ENCODE results near the gene LRRC75B.

The LRRC75B gene

GRCh38 chr22:24578355-24579257 is 14.3 kb downstream of the LRRC75B start:
- TF ChIP-seq CTCF (IDR thresholded peaks at IDR 0.05; ENCODE audit: low read depth, low read length), result no peak

GRCh38 chr22:24576778-24577177 is 16.1 kb downstream of the LRRC75B start:
- no peak for TF ChIP-seq CTCF (IDR thresholded peaks at IDR 0.05; ENCODE audit: low read depth, low read length)
- DNase-seq (ENCODE audit: extremely low read depth, low read depth), result no peak

More at GRCh38 chr22:24578355-24579257, 14.3 kb downstream of the LRRC75B start:
- no peak for DNase-seq (ENCODE audit: extremely low read depth, low read depth)

GRCh38 chr22:24571266-24571665 is 21.6 kb downstream of the LRRC75B start:
- no peak for TF ChIP-seq CTCF (IDR thresholded peaks at IDR 0.05; ENCODE audit: low read depth, low read length)
- no peak for DNase-seq (ENCODE audit: extremely low read depth, low read depth)

- no peak for DNase-seq (ENCODE audit: extremely low read depth, low read depth)
- TF ChIP-seq CTCF (IDR thresholded peaks at IDR 0.05; ENCODE audit: low read depth, low read length), result no peak
These were observed 25.2 kb downstream of the LRRC75B start for GRCh38 chr22:24567668-24568067.

- no peak for DNase-seq (ENCODE audit: extremely low read depth, low read depth)
- TF ChIP-seq CTCF (IDR thresholded peaks at IDR 0.05; ENCODE audit: low read depth, low read length), result no peak
These were observed 25.9 kb downstream of the LRRC75B start for GRCh38 chr22:24566899-24567511.

GRCh38 chr22:24565077-24565476 is 27.8 kb downstream of the LRRC75B start:
- TF ChIP-seq CTCF (IDR thresholded peaks at IDR 0.05; ENCODE audit: low read depth, low read length), result no peak
- no peak for DNase-seq (ENCODE audit: extremely low read depth, low read depth)
